ENCODE measurements around the gene NOD2. TPM values are rescaled to one million over a fixed set of nuclear protein-coding genes. Genes with fewer than 3 reads are reported as not detected.

Gene NOD2
- total and polyA plus RNA-seq, 8 donors, result 0.79 to 15.2 (median 1.7) TPM

DNA sequence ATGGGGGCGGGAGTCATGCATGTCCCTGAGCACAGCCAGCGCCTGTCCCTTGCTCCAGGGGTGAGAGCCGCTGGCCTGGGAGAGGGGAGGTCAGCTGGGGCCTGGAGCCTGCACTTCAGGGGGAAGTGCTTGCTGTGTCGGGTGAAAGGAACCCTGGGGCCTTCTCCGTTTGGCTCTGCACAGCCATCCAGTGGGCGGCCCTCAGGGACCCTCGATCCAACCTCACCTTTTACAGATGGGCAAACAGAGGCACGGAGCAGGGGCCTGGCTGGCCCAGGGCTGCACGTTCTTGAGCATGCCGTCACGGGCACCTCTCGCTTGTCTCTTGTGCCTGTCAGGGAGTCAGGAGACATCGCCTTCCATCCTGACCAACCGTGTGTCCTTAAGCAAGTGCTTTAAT lies 14.1 kb upstream of the NOD2 start:
- ATAC-seq, result no peak
- intact Hi-C loops (cut with DNase I), result loop anchor here in 1 of 2 donors (10.0 kb wide), 1 partner anchor 126 kb away; no protein-coding TSS in a partner anchor

DNA sequence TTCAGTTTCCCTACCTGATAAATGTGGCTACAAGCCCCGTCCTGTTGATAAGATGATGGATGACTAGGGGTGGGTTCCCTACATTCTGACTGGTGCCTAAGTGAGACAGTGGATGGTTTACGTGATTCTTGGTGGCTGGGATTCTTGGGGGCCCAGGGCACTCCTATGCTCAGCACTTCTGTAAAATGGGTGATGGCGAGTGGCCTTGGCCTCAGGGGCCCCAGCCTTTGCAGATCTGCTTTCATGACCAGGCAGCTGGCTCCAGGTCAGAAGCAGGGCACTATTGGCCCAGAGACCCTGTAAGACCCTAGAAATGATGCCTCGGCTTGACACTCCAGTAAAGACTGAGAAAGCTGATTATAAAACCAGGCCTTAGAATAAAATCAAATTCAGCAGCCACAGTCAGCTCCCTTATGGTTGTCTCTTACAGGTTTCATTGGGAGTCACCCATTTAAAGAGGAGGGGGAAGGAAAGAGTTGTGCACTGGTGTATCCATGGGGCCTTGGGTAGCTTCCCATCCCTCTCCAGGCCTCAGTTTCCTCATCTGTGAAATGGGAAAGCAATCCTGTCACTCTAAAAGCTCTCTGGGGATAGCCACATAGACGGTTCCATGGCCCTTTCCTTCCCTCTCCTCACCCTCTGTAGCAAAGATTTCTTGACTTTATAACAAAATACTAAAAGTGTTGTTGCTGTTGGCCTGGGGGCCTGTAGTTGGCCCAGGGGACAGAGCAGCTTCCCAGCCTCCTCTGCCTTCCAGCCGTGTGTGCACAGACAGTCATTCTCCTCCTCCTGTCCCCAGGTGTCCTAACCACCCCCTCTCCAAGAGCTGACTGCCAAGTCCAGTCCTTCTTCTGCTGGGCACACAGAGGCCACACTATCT lies 13.5 kb upstream of the NOD2 start:
- intact Hi-C loops (cut with DNase I), result loop anchor here in 1 of 2 donors (10.0 kb wide), 1 partner anchor 125 kb away; no protein-coding TSS in a partner anchor
- peak overlapping the region; percentile 13 to 61 for H3K4me3 ChIP-seq
- peak overlapping the region in 1 of 2 donors; percentile 81 for H3K27ac ChIP-seq

More for the DNA sequence above, 14.1 kb upstream of the NOD2 start:
- peak overlapping the region in 1 of 2 donors; percentile 81 for H3K27ac ChIP-seq
- TF ChIP-seq, protein P1, sequence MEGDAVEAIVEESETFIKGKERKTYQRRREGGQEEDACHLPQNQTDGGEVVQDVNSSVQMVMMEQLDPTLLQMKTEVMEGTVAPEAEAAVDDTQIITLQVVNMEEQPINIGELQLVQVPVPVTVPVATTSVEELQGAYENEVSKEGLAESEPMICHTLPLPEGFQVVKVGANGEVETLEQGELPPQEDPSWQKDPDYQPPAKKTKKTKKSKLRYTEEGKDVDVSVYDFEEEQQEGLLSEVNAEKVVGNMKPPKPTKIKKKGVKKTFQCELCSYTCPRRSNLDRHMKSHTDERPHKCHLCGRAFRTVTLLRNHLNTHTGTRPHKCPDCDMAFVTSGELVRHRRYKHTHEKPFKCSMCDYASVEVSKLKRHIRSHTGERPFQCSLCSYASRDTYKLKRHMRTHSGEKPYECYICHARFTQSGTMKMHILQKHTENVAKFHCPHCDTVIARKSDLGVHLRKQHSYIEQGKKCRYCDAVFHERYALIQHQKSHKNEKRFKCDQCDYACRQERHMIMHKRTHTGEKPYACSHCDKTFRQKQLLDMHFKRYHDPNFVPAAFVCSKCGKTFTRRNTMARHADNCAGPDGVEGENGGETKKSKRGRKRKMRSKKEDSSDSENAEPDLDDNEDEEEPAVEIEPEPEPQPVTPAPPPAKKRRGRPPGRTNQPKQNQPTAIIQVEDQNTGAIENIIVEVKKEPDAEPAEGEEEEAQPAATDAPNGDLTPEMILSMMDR (IDR thresholded peaks at IDR 0.05), result no peak
- H3K9me3 ChIP-seq, result no peaks in the 10 kb centered on the region
- DNase-seq, result no peak
- peak overlapping the region in 1 of 2 donors; percentile 61 for H3K4me3 ChIP-seq
- no peaks in the 10 kb centered on the region for H3K27me3 ChIP-seq
- peaks cover 0 to 27% of the 10 kb centered on the region in 2 donors for H3K36me3 ChIP-seq
- peaks cover 0 to 84% of the 10 kb centered on the region in 2 donors for H3K4me1 ChIP-seq

DNA sequence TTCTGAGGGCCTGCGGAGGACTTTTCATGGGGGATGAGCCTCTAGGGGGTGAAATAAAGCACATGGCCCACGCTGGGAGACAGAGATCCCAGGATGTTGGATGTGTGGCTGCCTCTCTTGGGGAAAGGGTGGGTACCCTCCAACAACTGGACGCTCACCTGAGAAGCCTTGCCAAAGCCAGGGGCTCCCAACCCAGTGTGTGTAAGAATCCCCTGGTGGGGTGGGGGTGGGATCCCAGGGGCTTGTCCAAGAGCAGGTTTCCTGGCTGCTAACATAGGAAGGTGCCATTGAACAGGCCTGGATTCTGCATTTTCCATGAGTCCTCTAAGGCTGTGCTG lies 12.9 kb upstream of the NOD2 start:
- Histone ChIP-seq H3K27ac (peak overlapping the region in 1 of 2 donors; percentile 81), H3K4me1 (peaks cover 0 to 89% of the 10 kb centered on the region in 2 donors), H3K9me3 (no peaks in the 10 kb centered on the region), H3K4me3 (peak overlapping the region; percentile 13 to 61), H3K36me3 (peaks cover 0 to 15% of the 10 kb centered on the region in 2 donors), H3K27me3 (no peaks in the 10 kb centered on the region)
- intact Hi-C loops (cut with DNase I), result no loop called here
- ATAC-seq, result no peak
- TF ChIP-seq, protein P1 (IDR thresholded peaks at IDR 0.05), result no peak
- DNase-seq, result no peak

More for the DNA sequence above, 13.5 kb upstream of the NOD2 start:
- Histone ChIP-seq H3K4me1 (peaks cover 0 to 89% of the 10 kb centered on the region in 2 donors), H3K36me3 (peaks cover 0 to 21% of the 10 kb centered on the region in 2 donors), H3K9me3 (no peaks in the 10 kb centered on the region), H3K27me3 (no peaks in the 10 kb centered on the region)
- TF ChIP-seq, protein P1 (IDR thresholded peaks at IDR 0.05), result no peak
- no peak for ATAC-seq
- DNase-seq, result no peak

DNA sequence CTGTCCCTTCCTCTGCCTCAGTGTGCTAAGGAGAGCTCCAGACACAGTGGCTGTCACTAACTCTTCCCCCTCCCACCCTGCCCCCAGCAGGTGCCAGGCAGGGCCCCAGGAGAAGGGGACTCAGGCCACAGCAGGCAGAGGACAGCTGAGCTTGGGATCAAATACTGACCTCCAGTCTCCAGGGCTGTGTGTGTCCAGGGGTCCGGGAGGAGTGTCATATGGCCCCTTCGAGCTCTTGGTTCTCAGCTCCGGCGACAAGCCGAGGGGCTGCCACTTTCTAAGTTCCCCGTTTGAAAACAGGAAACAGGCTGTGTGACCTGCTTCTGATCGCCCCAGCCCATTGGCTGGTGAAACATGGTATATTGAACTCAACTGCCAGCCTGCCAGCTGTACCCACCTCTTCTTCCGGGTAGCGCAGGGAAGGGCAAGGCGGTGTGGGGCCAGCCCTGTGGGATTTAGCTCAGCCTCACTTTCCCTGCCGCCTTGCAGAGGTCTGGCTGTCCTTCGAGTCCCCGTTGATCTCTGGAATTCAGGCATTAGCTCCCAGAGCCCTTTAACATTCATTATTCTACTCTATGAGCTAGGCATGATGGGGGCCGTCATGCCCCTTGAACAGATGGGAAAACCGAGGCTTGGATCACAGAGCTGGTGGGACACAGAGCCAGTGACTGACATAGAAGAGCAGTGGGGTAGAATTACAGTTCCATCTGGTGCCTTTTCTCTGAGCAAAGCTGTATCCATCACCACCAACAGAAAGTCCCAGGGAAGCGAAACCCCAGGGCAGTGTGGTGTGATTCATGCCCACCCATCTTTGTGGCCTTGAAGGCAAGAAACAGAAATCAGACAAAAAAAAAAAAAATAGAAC lies 12.2 kb upstream of the NOD2 start, which contains the start of gene SNX20:
SNX20 (minus strand) TSS at position 292 of the 865 bp plus-strand sequence. CDS start 3,786 bp downstream, outside the sequence.
- H3K4me1 ChIP-seq, result peaks cover 0 to 89% of the 10 kb centered on the region in 2 donors
- H3K27me3 ChIP-seq, result no peaks in the 10 kb centered on the region
- DNase-seq (peak in 2 of 4 donors; percentile 73 to 84), ATAC-seq (peak; percentile 45)
- peak within 1 kb of the TSS; percentile 13 to 61 for H3K4me3 ChIP-seq
- TF ChIP-seq, protein P1 (IDR thresholded peaks at IDR 0.05), result no peak
- intact Hi-C loops (cut with DNase I), result no loop called here
- peak within 1 kb of the TSS; percentile 48 to 81 for H3K27ac ChIP-seq
- no peaks in the 10 kb centered on the region for H3K9me3 ChIP-seq
- H3K36me3 ChIP-seq, result peaks cover 0 to 10% of the 10 kb centered on the region in 2 donors

Measured in left lung (tissue), 10 donors.